GM23338 (cell line): ENCODE results near the gene IMPA2.

ENCODE experiments used
- CREB1 ChIP-seq: fragments of 250-450 bp; sonication (Bioruptor Pico); IDR thresholded peaks from 2 replicates; pipeline ENCODE4 v1.5.0; 2020; ENCODE audit warnings: low read depth, mild to moderate bottlenecking, moderate library complexity
- CTCF ChIP-seq, 2 experiments: fragments of 200-600 bp in 1 of 2; sonication (generic) in 1 of 2; conservative IDR thresholded peaks; 2 replicates each; pipeline versions ENCODE4 v1.5.1 to v1.6.1; 2016 to 2017; ENCODE audit warnings: antibody characterized with exemption in 2 of 2, low read depth in 2 of 2, mild to moderate bottlenecking in 2 of 2, moderate library complexity in 1 of 2
- ETS1 ChIP-seq: IDR thresholded peaks from 2 replicates; pipeline ENCODE4 v1.6.1; 2016; ENCODE audit warnings: antibody characterized with exemption
- EZH2 ChIP-seq: fragments of 200-600 bp; sonication (generic); IDR thresholded peaks from one replicate; pipeline ENCODE4 v1.8.0; 2017; ENCODE audit warnings: antibody characterized with exemption, mild to moderate bottlenecking, low read depth; ENCODE audit not compliant: unreplicated experiment
- EZH2phosphoT487 ChIP-seq: fragments of 200-600 bp; sonication (generic); IDR thresholded peaks from one replicate; pipeline ENCODE4 v1.8.1; 2018; ENCODE audit warnings: antibody characterized with exemption; ENCODE audit not compliant: unreplicated experiment
- JUNB ChIP-seq: IDR thresholded peaks from one replicate; pipeline ENCODE4 v1.6.1; 2016; ENCODE audit warnings: antibody characterized with exemption; ENCODE audit not compliant: unreplicated experiment
- NANOG ChIP-seq: IDR thresholded peaks from 2 replicates; pipeline ENCODE4 v1.6.1; 2016; ENCODE audit warnings: antibody characterized with exemption, borderline replicate concordance
- POLR2AphosphoS5 ChIP-seq: IDR thresholded peaks from 2 replicates; pipeline ENCODE4 v1.6.1; 2016; ENCODE audit warnings: antibody characterized with exemption, low read depth
- STAT1 ChIP-seq: IDR thresholded peaks from one replicate; pipeline ENCODE4 v1.6.1; 2016; ENCODE audit warnings: antibody characterized with exemption; ENCODE audit not compliant: unreplicated experiment
- ZNF331 ChIP-seq: fragments of 250-450 bp; sonication (Bioruptor Pico); IDR thresholded peaks from 2 replicates; pipeline ENCODE4 v1.5.0; 2020; ENCODE audit warnings: low read depth, mild to moderate bottlenecking, moderate library complexity
- TF ChIP-seq, protein P1 (sequence below): IDR thresholded peaks from one replicate; pipeline ENCODE4 v1.6.1; 2018; ENCODE audit warnings: antibody characterized with exemption; ENCODE audit not compliant: unreplicated experiment

DNA sequence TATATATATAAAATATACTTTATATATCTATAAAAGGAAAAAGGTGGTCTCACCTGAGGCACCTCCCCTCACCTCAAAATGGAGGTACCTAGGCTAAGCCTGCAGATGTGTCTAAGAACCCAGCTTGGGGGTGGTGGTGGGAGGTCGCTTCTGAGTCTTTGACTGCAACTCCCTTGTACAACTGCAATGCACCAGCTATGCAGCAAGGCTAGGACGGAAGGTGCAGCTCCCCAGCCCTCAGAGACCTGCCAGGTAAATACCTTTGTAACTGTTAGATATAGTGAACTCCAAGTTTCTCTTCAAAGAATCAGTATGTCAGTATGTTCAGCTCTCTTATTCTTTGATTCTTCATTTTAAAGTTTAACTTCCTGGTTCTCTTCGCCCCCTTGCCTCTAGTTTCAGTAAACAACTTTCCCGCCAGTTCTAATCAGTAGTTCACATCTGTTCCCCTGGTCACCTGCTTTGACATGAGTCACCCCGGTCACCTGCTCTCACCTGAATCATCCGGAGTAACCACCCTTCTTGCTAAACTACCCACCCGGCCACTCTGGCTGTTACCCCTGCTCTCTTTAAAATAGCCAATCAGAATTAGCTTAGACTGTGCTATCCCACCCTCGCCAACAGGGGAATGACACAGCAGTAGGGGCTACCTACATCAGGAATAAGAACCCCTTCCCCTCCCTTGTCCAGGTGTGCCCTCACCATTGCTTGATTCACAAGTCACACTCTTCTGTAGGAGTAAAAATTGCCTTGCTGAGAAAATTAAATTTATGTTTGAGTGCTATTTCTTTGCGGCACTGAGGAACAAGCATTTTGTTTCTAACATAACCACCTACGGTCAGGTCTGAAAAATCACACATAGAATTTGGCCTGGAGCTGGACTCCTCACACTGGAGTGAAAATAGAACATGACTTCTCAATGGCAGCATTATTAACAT is 24.7 kb upstream of the IMPA2 start:
- TF ChIP-seq CTCF (conservative IDR thresholded peaks at IDR 0.05; ENCODE audit: low read depth in 2 of 2) (no peak), JUNB (no peak), POLR2AphosphoS5 (no peak), STAT1 (no peak), NANOG (no peak), EZH2 (no peak), EZH2phosphoT487 (no peak), CREB1 (CRISPR knock-in tag) (no peak), ZNF331 (CRISPR knock-in tag) (no peak), ETS1 (no peak)
- TF ChIP-seq, protein P1, sequence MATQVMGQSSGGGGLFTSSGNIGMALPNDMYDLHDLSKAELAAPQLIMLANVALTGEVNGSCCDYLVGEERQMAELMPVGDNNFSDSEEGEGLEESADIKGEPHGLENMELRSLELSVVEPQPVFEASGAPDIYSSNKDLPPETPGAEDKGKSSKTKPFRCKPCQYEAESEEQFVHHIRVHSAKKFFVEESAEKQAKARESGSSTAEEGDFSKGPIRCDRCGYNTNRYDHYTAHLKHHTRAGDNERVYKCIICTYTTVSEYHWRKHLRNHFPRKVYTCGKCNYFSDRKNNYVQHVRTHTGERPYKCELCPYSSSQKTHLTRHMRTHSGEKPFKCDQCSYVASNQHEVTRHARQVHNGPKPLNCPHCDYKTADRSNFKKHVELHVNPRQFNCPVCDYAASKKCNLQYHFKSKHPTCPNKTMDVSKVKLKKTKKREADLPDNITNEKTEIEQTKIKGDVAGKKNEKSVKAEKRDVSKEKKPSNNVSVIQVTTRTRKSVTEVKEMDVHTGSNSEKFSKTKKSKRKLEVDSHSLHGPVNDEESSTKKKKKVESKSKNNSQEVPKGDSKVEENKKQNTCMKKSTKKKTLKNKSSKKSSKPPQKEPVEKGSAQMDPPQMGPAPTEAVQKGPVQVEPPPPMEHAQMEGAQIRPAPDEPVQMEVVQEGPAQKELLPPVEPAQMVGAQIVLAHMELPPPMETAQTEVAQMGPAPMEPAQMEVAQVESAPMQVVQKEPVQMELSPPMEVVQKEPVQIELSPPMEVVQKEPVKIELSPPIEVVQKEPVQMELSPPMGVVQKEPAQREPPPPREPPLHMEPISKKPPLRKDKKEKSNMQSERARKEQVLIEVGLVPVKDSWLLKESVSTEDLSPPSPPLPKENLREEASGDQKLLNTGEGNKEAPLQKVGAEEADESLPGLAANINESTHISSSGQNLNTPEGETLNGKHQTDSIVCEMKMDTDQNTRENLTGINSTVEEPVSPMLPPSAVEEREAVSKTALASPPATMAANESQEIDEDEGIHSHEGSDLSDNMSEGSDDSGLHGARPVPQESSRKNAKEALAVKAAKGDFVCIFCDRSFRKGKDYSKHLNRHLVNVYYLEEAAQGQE = no peak
